SU-DHL-6 (cell line): ENCODE data around the gene CUX1.

Source experiments
- EZH2phosphoT487 ChIP-seq: fragments of 200-600 bp; sonication (generic), shearing (Covaris generic); conservative IDR thresholded peaks from 2 replicates; pipeline ENCODE4 v1.6.1; 2018; ENCODE audit warnings: mild to moderate bottlenecking, antibody characterized with exemption, low read length, moderate library complexity, mixed read lengths
- TF ChIP-seq, protein P1 (sequence below): fragments of 200-600 bp; sonication (generic); IDR thresholded peaks from one replicate; pipeline ENCODE4 v1.5.1; 2017; ENCODE audit warnings: antibody characterized with exemption, mild to moderate bottlenecking, low read length, moderate library complexity; ENCODE audit not compliant: insufficient read depth, poor library complexity, severe bottlenecking

- TF ChIP-seq, protein P1, sequence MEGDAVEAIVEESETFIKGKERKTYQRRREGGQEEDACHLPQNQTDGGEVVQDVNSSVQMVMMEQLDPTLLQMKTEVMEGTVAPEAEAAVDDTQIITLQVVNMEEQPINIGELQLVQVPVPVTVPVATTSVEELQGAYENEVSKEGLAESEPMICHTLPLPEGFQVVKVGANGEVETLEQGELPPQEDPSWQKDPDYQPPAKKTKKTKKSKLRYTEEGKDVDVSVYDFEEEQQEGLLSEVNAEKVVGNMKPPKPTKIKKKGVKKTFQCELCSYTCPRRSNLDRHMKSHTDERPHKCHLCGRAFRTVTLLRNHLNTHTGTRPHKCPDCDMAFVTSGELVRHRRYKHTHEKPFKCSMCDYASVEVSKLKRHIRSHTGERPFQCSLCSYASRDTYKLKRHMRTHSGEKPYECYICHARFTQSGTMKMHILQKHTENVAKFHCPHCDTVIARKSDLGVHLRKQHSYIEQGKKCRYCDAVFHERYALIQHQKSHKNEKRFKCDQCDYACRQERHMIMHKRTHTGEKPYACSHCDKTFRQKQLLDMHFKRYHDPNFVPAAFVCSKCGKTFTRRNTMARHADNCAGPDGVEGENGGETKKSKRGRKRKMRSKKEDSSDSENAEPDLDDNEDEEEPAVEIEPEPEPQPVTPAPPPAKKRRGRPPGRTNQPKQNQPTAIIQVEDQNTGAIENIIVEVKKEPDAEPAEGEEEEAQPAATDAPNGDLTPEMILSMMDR, result no peak
- TF ChIP-seq EZH2phosphoT487, result no peak
These were observed 465.3 kb downstream of the CUX1 start for GRCh38 chr7:102282465-102283362.
